ENCODE measurements around the gene TMEM117. TPM values are rescaled to one million over a fixed set of nuclear protein-coding genes. Genes with fewer than 3 reads are reported as not detected.

Gene TMEM117
- total RNA-seq, 1 donor from 2014 or later: 12.4 TPM

DNA sequence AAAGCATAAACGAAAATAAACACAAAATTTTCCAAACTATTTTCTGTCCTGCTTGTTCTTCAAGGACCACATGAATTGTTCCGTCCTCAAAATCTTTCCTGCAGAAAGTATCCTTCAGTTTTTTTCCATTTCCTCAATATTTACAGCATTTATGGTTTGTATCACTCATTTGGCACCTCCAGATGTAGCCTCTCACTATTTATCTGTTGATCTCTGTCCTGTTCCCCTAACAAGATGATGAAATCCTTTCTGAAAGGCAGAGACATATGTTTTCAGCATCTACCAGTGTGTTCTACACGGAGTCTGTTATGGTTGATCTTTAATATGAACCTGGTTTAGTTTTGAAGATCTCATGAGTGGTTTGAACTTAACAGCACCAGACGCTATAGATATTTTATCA is 550.1 kb downstream of the TMEM117 start:
- H3K4me3 ChIP-seq (ENCODE audit: low read depth, low read length): no peak overlapping the region
- H3K36me3 ChIP-seq (ENCODE audit: control insufficient read depth, insufficient read depth, low read length): no peaks in the 10 kb centered on the region
- no peaks in the 10 kb centered on the region for H3K27me3 ChIP-seq (ENCODE audit: control insufficient read depth, insufficient read depth, low read length)
- TF ChIP-seq, protein P1, sequence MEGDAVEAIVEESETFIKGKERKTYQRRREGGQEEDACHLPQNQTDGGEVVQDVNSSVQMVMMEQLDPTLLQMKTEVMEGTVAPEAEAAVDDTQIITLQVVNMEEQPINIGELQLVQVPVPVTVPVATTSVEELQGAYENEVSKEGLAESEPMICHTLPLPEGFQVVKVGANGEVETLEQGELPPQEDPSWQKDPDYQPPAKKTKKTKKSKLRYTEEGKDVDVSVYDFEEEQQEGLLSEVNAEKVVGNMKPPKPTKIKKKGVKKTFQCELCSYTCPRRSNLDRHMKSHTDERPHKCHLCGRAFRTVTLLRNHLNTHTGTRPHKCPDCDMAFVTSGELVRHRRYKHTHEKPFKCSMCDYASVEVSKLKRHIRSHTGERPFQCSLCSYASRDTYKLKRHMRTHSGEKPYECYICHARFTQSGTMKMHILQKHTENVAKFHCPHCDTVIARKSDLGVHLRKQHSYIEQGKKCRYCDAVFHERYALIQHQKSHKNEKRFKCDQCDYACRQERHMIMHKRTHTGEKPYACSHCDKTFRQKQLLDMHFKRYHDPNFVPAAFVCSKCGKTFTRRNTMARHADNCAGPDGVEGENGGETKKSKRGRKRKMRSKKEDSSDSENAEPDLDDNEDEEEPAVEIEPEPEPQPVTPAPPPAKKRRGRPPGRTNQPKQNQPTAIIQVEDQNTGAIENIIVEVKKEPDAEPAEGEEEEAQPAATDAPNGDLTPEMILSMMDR (IDR thresholded peaks at IDR 0.05; ENCODE audit: insufficient read depth, low read length, poor library complexity, severe bottlenecking): no peak
- DNase-seq (ENCODE audit: low read depth): no peak

DNA sequence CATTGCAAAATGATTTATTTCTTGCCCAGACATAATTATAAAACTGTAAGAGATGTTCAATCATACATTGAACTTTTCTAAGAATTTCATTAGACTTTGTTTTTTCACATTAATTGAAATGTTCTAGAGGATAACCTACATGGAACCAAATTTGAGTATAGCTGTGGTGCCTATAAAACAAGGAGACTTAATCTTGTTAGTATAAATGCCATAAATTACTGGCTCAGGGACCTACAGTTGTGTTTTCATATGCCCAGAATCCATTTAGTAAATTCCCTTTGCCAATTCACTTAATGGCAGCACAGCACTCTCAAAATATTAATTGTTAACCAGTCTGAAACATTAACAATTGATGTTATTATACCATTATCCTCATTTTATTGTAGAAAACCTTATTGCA is 551.7 kb downstream of the TMEM117 start:
- Histone ChIP-seq H3K4me3 (ENCODE audit: low read depth, low read length) (no peak overlapping the region), H3K36me3 (ENCODE audit: control insufficient read depth, insufficient read depth, low read length) (no peaks in the 10 kb centered on the region), H3K27me3 (ENCODE audit: control insufficient read depth, insufficient read depth, low read length) (no peaks in the 10 kb centered on the region)
- DNase-seq (ENCODE audit: low read depth): no peak
- TF ChIP-seq, protein P1 (IDR thresholded peaks at IDR 0.05; ENCODE audit: insufficient read depth, low read length, poor library complexity, severe bottlenecking): no peak

DNA sequence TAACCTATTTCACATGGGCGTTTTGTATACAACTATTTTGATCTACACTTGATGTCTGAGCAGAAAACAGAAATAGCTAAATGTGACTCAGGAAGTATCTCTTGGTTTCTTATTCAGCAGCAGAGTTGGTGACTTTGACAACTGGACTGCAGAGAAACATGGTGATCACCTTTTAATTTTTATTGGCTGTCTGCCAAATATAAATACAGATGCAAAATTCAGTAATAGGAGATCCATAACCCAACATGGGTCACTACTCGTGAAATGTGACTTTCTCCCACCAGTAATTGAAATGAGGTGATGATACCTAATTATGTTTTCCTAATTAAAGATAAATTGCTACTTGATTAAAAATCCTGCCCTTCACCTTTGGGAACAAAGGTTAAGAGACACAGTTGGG is 553.2 kb downstream of the TMEM117 start:
- H3K27me3 ChIP-seq (ENCODE audit: control insufficient read depth, insufficient read depth, low read length): no peaks in the 10 kb centered on the region
- no peaks in the 10 kb centered on the region for H3K36me3 ChIP-seq (ENCODE audit: control insufficient read depth, insufficient read depth, low read length)
- DNase-seq (ENCODE audit: low read depth): no peak
- TF ChIP-seq, protein P1 (IDR thresholded peaks at IDR 0.05; ENCODE audit: insufficient read depth, low read length, poor library complexity, severe bottlenecking): no peak
- H3K4me3 ChIP-seq (ENCODE audit: low read depth, low read length): no peak overlapping the region

DNA sequence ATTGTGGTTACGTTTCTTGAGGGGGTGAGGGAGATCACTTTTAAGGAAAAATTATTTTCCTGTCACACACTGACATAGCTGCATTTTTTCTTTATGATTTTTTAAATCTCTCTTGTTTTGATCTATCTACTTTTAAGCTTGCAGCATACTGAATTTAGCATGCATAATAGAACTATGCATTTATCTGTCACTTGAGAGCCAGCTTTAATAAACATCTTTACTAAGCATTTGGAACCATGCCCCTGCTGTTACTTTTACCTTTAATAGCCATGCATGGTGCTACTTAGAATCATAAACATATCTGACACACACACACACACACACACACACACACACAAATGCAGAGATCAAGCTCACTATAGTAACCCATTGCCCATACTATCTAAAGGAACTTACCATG is 554.0 kb downstream of the TMEM117 start:
- Histone ChIP-seq H3K27me3 (ENCODE audit: control insufficient read depth, insufficient read depth, low read length) (no peaks in the 10 kb centered on the region), H3K36me3 (ENCODE audit: control insufficient read depth, insufficient read depth, low read length) (no peaks in the 10 kb centered on the region), H3K4me3 (ENCODE audit: low read depth, low read length) (no peak overlapping the region)
- TF ChIP-seq, protein P1 (IDR thresholded peaks at IDR 0.05; ENCODE audit: insufficient read depth, low read length, poor library complexity, severe bottlenecking): no peak
- DNase-seq (ENCODE audit: low read depth): no peak

DNA sequence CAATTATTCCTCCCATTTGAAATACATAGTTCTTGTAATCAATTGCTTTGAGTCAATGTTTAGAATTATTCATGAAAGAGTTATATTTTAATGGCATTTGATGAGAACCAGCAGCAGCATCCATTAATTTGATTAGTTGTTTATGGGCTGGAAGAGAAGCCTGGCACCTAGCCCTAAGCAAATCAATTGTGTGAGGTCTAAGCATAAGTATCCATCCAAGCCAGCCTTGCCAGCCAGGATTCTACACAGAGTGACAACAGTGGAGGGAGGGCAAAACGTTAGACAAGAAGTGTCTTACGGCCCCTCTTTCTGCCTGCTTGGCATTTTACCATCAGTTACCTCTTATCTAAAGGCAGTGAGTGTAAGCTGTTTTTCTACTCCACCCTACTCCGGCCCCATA is 561.8 kb downstream of the TMEM117 start:
- TF ChIP-seq, protein P1 (IDR thresholded peaks at IDR 0.05; ENCODE audit: insufficient read depth, low read length, poor library complexity, severe bottlenecking): no peak
- no peak overlapping the region for H3K4me3 ChIP-seq (ENCODE audit: low read depth, low read length)
- H3K36me3 ChIP-seq (ENCODE audit: control insufficient read depth, insufficient read depth, low read length): no peaks in the 10 kb centered on the region
- no peaks in the 10 kb centered on the region for H3K27me3 ChIP-seq (ENCODE audit: control insufficient read depth, insufficient read depth, low read length)
- DNase-seq (ENCODE audit: low read depth): no peak

DNA sequence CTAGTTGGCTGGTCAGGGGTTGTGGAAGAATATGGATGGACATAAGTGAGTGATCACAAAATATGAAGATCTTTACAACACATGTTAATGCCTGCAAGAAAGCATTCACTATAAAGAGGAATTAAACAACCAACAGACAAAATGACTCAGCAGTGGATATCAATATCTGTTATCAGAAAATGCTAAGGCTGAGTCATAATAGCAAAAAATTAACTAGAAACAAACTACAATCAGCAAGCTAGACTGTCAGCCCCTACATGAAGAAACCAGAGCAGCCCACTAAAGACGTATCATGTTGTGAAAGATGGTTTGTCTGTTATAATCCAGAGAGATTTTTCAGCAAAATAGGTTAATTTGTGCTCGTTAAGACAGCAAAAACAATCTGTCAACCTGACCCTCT is 567.3 kb downstream of the TMEM117 start:
- TF ChIP-seq, protein P1 (IDR thresholded peaks at IDR 0.05; ENCODE audit: insufficient read depth, low read length, poor library complexity, severe bottlenecking): no peak

More for the DNA sequence above, 567.3 kb downstream of the TMEM117 start:
- no peak for DNase-seq (ENCODE audit: low read depth)
- no peak overlapping the region for H3K4me3 ChIP-seq (ENCODE audit: low read depth, low read length)
- no peaks in the 10 kb centered on the region for H3K27me3 ChIP-seq (ENCODE audit: control insufficient read depth, insufficient read depth, low read length)
- no peaks in the 10 kb centered on the region for H3K36me3 ChIP-seq (ENCODE audit: control insufficient read depth, insufficient read depth, low read length)

All from kidney epithelial cell (primary cell).